CD4-positive, alpha-beta T cell treated with Interleukin-4 for 4 hours (primary cell): Measurements from ENCODE around the gene ZNF644.
"Not testable (repeated sequence)": the region's sequence is repeated elsewhere in the genome, so short reads cannot be mapped to it uniquely, and the experiment has no call there.

ENCODE experiments used
- DNase-seq: peaks from one replicate; pipeline ENCODE4 v3.0.0-alpha.2; 2020

Gene ZNF644

GRCh38 chr1:90977522-90977921, 44.3 kb downstream of the ZNF644 start:
- DNase-seq: no peak

GRCh38 chr1:90973897-90974798, 47.7 kb downstream of the ZNF644 start:
- DNase-seq: no peak

- DNase-seq: no peak
Measured at GRCh38 chr1:90970208-90970607, 51.6 kb downstream of the ZNF644 start.

DNA sequence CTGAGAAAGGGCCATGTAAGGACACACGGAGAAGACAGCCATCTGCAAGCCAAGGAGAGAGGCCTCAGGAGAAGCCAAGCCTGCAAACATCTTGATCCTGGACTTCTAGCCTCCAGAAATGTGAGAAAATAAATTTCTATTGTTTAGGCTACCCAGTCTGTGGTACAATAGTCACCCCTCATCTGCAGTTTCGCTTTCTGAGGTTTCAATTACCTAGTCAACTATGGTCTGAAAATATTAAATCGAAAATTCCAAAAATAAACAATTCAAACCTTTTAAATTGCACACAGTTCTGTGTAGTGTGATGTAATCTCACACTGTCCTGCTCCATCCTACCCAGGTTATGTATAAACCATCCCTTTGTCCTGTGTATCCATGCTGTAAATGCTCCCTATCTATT, 52.6 kb downstream of the ZNF644 start:
- no peak for DNase-seq

DNA sequence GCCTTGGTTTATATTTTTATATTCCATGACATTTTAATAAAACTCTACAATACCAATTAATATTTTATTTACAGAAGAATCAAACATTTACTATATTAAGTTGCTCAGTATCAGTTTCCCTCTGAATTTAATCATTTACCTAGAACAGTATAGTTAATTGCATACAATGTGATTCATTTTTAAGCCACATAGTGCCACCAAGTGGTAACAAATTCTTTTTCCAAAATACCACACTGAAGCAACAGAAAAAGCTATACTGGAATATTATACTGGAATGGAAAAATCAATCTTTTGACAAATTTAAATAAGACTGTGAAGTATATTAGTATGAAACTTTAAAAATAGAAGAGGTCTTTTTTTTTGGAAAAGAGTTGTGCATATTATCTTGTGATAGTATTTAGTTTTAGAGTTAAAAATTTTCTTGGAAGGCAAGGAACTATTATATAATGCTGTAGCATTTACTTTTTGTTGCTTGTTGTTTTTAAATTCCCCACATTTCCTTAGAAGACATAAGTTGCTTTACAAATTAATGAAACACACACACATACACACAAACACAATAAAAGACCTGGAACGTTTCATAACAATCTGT, 57.3 kb downstream of the ZNF644 start:
- peak; percentile 25 for DNase-seq

DNA sequence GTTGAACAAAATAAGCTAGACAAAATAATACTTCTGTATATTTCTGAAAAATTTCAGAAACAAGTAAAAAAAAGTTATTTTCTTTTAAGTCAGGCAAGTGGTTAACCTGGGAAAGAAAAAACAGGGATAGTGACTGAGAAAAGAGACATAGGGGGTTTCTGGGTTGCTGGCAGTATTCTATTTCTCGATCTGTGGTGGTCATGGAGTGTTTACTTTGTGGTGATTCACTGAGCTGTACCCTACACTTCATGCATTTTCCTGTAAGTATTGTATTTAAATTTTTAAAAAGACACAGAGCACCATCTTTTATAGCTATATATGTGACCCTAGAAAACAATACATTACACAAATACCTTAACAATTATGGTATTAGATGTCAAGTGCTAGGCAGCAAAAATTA, 58.2 kb downstream of the ZNF644 start:
- no peak for DNase-seq

GRCh38 chr1:90963236-90963635, 58.6 kb downstream of the ZNF644 start:
- DNase-seq: no peak

DNA sequence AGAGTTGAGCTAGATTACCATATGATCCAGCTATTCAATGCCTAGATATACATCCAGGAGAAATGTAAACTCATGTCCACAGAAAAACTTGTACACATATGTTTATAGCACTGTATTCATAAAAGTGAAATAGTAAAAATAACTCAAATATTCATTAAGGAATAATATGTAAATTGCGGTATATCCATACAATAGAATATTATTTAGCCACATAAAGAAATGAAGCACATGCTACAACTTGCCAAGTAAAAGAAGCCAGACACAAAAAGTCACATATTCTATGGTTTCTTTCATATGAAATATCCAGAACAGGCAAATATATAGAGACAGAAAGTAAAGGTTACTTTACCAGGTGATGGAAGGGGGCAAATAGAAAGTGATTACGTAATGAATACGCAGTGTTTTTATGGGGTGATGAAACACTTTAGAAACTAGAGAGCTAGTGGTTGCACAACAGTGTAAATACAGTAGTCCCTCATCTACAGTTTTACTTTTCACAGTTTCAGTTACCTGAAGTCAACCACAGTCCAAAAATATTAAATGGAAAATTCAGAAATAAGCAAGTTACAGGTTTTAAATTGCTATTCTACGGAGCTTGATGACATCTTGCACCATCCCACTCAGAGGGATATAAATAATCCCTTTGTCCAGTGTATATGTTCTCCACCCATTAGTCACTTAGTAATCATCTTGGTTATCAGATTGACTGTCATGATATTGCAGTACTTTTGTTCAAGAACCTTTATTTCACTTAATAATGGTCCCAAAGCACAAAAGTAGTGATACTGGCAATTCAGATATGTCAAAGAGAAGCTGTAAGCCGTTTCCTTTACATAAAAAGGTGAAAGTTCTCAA, 62.3 kb downstream of the ZNF644 start:
- DNase-seq: no peak

DNA sequence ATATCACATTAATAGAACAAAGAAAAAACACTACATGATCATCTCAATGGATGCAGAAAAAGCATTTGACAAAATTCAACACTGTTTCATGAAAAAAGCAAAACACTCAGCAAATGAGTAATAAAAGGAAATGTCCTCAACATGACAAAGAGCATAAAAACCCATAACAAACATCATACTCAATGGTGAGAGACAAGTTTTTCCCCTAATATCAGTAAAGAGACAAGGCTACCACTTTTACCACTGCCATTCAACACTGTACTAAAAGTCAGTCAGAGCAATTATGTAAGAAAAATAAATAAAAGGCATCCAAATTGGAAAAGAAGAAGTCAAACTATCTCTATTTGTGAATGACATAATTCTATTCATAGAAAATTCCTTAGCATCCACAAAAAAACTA, 64.3 kb downstream of the ZNF644 start:
- DNase-seq: no peak

- DNase-seq: no peak
Measured at GRCh38 chr1:90955769-90956168, 66.1 kb downstream of the ZNF644 start.

GRCh38 chr1:90952906-90953305, 68.9 kb downstream of the ZNF644 start:
- DNase-seq: no peak

- no peak for DNase-seq
Measured at GRCh38 chr1:90951009-90951408, 70.8 kb downstream of the ZNF644 start.

DNA sequence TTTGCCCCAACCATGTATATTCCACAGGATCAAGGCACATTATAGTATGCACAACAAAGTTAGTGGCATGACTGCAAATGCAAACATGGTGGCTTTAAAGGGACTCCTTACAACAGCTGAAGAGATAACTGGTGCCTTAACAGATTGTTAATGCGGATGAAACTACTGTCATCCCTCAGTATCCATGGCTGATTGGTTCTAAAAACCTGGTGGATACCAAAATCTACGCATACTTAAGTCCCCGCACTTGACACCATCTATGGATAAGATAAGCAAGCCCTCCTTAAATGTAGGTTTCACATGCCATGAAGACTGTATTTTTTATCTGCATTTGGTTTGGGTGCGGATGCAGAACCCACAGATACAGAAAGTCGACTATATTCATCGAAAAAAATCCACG, 73.5 kb downstream of the ZNF644 start:
- DNase-seq: no peak

- no peak for DNase-seq
Measured at GRCh38 chr1:90946630-90947029, 75.2 kb downstream of the ZNF644 start.

- no peak for DNase-seq
Measured at GRCh38 chr1:90945287-90945686, 76.5 kb downstream of the ZNF644 start.

DNA sequence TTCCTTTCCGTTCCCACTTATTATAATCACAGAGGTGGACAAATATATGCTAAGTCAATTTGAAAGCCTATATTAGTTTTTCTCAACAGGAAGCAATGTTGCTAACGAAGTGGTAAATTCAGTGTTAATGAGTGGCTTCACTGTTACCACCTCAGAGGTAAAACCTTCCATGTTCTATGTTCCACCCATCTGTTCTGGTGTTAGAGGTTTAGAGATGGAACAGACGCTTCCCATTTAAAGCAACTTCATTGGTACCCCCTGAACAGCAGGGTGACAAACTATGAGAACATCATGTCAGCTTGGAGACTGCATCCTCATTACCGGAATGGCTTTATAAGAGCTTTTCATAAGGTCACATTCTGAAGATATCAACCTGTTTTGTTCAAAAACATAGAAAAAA, 77.9 kb downstream of the ZNF644 start:
- no peak for DNase-seq

- DNase-seq: no peak
Measured at GRCh38 chr1:90940746-90941145, 81.1 kb downstream of the ZNF644 start.

- no peak for DNase-seq
Measured at GRCh38 chr1:90936731-90937130, 85.1 kb downstream of the ZNF644 start.

- no peak for DNase-seq
Measured at GRCh38 chr1:90936061-90936460, 85.8 kb downstream of the ZNF644 start.

DNA sequence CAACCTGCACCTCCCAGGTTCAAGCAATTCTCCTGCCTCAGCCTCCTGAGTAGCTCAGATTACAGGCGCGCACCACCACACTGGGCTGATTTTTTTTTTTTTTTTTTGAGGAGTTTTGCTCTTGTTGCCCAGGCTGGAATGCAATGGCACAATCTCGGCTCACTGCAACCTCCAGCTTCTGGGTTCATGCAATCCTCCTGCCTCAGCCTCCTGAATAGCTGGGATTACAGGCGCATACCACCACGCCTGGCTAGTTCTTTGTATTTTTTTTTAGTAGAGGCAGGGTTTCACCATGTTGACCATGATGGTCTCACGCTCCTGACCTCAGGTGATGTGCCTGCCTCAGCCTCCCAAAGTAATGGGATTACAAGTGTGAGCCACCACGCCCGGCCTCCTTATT, 93.6 kb downstream of the ZNF644 start:
- DNase-seq: not testable (repeated sequence)

- not testable (repeated sequence) for DNase-seq
Measured at GRCh38 chr1:90927674-90928073, 94.2 kb downstream of the ZNF644 start.

- no peak for DNase-seq
Measured at GRCh38 chr1:90926971-90927370, 94.9 kb downstream of the ZNF644 start.
